ENCODE data around the gene SETD2.
"Not testable (repeated sequence)": the region's sequence is repeated elsewhere in the genome, so short reads cannot be mapped to it uniquely, and the experiment has no call there.

SETD2 gene

DNA sequence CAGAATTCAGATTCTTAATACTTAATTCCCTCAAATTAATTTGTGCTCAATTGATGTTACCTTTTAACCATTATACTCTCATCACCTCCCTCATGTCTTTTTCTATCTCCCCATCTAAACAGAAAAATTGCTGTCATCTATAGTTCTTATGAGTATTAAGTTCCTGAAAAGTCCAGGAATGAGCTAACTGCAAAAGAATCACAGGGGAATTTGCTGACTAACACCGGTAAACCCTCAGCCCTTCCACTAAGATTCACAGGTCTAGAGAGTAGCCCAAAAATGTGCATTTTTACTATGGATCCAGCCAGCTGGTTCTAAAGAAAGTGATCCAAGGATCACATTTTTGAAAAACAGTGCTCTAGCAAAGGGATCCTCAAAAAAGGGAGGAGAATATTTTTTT is 67.0 kb downstream of the SETD2 start:
- no peak for DNase-seq

DNA sequence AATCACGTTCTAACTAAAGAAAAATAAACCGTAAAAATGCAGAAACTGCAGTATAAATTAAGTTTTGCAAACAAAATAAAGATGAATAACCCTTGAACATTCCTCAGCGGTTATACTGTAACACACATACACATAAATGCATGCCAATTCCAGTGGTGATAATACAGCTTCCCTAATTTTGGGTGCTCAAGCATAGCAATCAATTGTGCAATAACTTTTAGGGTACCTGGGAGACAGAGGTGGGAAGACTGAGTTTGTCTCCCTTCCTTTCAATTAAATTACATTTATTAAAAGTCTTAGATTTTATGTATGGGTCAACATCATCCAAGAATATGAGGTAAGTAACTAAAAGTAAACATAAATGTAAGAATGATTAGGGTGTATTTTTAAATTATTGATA is 71.8 kb downstream of the SETD2 start:
- no peak for DNase-seq

DNA sequence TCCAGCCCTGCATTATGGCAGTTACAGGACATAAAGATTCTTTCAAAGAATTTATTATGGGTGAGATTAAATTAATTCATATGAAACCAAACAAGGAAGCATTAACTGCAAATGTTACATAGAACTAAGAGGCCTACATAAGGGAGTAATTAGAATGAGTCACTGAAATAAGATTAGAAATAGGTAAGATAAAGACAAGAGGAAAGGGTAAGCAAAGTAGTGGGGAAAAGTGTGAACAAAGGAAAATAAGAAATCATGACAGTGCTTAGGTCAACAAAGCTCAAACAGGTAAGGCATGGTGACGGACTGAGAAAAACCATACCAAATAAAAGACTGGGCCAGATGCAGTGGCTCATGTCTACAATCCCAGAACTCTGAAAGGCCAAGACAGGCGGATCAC is 74.3 kb downstream of the SETD2 start:
- no peak for DNase-seq

DNA sequence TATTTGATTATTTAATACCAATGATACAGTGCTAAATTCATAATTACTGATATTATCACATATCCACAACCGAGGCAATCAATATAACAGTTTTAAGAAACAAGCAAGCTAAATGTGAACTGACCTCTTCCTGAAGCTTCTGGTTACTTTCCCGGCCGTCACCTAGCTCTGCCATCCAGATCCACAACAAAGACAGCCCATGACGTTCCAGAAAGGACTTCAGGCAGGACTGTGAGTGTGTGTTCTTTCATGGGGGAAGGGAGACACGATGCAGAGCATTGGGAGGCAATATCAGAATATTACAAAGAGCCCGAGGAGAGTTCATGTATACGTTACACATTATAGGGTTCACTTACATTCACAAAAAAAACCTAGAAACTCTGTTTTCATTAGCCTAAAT is 77.8 kb downstream of the SETD2 start:
- DNase-seq = no peak

DNA sequence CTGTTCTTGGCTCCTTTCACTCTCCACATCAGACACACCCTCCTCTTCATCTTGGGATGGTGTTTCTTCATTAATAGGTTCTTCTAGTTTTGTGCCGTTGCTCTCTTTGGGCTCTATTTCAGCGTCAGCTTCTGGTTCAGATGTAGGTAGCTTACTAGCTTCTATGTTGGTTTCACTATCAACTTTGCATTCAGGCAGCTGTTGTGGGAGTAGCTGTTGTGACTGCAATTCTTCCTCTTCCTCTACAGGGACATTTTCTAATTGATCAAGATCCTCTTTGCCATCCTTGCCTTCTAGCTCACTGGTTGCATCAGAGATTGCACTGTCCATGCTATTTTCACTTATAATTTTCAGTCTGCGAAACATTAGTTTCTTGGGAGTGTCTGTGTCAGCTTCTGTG is 80.1 kb downstream of the SETD2 start:
- DNase-seq = no peak

DNA sequence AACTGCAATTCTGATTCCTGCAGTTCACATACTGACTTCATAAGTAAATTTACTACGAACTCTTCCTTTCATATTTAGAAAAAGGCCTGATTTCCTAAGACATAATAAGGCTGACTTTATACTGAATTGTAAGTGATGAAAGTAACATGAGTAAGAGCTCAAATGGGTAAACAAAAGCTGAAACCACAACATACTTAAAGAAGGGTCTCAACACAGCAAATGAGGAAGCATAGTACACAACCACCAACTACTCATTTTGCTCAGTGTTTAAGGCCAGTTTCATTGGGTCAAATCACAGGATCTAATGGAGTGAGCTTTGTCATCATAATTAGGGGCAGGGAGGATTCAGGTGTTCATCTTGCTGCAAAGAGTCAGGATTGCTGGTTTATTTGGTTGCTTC is 81.4 kb downstream of the SETD2 start:
- no peak for DNase-seq

DNA sequence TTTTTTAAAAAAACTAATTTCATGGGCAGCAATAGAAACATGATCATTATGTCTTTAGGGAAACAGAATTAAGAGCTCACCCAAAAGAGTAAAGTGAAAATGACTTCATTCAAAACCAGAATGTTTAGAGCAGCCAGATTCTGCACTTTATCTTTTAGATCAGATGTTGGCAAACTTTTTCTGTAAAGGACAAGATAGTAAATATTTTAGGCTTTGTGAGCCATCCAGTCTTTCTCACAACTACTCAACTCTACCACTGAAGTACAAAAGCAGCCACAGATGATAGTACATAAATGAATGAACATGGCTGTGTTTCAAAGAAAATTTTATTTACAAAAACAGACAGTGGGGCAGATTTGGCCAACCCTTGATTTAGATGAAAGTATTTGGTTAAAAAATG is 84.5 kb downstream of the SETD2 start:
- DNase-seq = no peak

DNA sequence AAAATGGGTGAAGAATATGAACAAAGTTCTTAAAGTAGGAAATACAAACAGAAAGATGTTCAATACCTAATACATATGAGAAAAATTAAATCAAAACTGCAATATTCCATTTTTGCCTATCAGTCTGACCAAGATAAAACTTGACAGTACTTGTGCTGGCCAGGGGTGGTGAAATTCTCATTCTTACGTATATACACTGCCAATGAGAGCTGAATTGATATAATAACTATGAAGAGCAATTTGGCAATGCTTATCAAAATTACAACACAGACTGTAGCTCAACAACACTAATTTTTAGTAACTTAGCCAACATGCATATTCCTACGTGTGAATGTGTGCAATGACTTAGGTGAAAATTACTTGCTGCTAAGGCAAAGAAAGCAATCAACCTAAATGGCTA is 90.2 kb downstream of the SETD2 start:
- no peak for DNase-seq

DNA sequence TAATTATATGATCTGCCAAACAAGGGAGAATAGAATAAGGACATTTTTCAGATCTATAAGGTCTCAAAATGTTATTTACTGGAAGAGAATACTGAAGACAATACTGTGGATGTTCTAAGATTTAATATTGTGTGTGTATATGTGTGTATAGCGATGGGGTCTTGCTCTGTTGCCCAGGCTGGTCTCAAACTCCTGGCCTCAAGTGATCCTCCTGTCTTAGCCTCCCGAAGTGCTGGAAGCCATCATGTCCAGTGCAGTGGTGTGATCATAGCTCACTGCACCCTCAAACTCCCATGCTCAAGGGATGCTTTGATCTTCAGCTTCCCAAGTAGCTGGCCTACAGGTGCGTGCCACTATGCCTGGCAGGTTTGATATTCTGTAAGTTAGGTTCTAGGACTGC is 93.1 kb downstream of the SETD2 start:
- no peak for DNase-seq

DNA sequence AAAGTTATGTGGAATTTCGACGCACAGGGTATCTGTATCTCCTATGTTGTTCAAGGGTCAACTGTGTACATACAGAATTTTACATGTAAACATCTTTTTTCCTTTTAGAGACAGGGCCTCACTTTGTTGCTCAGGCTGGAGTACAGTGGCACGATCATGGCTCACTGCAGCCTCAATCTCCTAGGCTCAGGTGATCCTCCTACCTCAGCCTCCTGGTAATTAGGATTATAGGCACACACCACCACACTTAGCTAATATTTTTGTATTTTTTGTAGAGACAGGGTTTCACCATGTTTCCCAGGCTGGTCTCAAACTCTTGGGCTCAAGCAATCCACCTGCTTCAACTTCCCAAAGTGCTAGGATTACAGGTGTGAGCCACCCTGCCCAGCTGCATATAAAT is 97.7 kb downstream of the SETD2 start:
- not testable (repeated sequence) for DNase-seq

DNA sequence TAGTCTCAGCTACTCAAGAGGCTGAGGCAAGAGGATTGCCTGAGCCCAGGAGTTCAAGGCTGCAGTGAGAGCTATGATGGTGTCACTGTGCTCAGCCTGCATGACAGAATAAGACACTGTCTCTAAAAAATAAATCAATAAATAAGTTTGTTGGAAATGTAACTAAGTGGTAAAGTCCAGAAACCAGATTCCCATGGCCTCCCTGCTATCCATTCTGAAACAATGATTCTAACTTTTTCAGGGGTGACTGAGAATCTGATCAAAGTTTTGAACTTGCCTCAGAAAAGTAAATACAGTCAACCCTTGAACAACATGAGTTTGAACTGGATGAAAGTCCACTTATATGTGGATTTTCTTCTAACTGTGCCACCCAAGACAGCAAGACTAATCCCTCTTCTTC is 98.2 kb downstream of the SETD2 start:
- no peak for DNase-seq

DNA sequence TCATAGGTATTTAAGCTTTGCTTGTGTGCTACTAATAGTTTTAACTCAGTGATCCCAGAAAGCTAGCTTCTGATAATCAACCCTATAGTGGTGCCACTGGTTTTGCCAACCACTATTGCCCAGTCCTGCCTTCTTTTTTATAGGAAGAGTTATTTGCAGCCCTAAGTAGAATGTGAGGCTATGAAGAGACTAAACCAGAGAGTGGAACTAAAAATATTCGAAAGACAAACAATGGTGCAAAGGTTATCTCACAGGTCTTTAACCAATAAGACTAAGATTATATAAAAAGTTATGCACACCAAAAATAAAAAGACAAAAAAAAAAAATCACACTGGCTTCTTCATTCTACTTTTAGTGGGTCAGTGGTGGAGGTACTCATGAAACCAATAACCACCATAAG is 98.9 kb downstream of the SETD2 start:
- no peak for DNase-seq

DNA sequence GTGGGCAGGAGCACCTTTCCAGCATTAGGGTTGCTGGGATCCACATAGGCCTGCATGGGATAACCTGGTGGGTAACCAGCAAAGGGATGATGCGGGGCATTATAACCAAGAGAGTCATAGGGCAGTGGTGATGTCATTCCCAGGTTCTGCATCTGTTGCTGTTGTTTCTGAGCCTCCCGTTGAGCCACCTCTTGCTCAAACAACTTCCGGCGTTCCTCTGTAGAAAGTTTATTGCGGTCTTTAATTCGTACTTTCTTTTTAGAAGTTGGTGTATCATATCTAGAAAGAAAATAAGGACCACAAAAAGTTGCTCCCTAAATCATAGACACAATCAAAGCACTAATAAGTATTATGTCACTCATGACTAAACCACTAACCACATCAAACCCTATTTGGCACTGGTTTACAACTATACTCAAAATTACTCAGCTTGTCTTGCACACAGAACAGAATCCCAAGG is 106.7 kb downstream of the SETD2 start:
- DNase-seq = no peak

DNA sequence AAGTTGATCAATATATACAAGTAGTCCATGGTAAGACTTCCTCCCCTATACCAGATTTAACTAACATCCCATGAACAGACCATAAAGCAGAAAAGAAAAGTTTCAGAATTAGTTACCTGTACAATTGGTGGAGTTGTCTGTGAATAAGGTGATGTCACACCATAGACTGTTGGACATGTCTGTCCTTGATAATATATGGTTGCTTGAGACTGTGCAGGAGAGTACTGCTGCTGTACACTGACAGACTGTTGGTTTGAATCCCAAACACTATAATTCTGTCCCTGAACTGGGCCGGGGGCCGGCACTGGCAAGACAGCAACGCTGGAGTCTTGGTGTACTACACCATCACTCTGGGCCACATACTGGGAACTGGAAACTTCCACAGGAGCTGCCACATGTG is 107.2 kb downstream of the SETD2 start:
- DNase-seq = peak; percentile 4

DNA sequence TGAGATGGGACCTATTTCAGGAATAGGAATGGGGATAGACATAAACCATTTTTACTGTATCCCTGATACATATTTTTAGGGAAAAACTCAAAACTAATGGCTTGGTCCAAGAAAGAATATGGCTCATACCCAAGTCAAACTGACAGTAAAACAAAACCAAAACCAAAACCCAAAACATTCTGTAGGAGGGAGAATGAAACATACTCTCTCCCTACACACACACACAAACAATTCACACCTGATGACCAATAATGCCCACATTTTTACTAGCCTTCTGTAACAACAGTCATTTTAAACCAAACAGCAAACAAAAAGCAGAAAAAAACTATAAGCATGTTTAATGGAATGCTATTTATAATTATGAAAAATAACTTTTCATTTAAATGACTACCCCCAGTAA is 109.5 kb downstream of the SETD2 start:
- no peak for DNase-seq

DNA sequence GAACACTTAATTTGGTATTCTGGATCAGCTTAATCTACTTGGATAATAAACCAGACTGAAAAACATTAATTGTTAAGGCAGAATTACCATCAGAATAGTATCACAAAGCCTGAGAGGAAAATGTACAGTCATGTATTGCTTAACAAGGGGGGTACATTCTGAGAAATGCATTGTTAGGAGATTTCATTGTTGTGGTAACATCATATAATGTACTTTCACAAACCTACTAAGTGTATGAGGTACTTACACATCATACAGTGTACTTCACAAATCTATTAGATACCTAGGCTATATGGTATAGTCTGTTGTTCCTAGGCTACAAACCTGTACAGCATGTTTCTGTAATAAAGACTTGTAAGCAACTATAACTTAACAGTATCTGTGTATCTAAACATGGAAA is 116.2 kb downstream of the SETD2 start:
- DNase-seq = no peak

DNA sequence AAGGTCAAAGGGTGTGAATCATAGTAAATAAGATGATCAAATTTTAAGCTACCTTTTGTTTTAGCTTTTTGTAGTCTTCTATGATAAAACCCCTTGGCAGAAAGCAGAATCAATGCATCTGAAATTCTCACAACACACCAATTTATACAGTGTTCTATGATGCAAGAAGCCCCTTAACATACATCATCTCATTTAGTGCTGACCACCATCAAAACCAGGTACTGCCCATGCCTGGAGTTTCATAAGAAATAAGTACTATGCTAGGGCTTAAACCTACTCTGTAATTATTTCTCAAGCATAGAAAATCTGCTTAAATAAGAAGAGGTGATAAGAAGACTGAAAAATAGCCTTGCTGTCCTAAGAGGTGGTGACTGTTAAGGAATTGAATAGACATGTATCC is 116.8 kb downstream of the SETD2 start:
- no peak for DNase-seq

DNA sequence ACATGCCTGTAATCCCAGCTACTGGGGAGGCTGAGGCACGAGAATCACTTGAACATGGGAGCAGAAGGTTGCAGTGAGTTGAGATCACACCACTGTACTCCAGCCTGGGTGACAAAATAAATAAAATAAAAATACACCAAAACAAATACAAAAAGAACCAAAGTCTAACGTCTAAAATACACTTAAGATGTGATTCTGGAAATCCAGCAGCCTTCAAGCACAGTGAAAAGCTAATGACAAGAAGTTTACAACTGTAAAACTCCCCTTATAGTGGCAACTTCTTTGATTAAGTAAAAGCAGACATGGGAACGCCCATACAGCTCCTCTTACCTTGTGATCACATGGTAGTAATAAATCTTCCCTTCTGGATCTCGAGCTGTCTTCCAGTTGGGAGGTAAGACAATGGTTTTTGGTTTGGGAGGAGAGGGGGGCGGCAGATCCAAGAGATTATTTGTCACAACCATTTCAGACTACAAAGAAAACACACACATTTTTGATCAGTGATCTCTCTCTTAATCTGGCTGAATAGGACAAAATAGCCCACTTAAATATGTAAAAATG is 121.6 kb downstream of the SETD2 start:
- no peak for DNase-seq

DNA sequence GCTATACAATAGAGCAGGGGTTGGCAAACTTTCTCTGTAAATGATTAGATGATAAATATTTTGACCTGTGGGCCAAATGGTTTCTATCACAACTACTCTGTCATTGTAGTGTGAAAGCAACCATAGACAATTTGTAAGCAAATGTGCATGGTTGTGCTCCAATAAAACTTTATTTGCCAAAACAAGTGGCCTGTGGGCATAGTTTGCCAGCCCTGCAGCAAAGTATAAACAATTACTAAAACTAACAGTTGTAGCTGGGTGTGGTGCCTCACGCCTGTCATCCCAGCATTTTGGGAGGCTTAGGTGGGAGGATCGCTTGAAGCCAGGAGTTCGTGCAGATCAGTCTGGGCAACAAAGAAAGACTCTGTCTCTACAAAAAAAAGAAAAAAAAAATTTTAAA is 122.8 kb downstream of the SETD2 start:
- no peak for DNase-seq

DNA sequence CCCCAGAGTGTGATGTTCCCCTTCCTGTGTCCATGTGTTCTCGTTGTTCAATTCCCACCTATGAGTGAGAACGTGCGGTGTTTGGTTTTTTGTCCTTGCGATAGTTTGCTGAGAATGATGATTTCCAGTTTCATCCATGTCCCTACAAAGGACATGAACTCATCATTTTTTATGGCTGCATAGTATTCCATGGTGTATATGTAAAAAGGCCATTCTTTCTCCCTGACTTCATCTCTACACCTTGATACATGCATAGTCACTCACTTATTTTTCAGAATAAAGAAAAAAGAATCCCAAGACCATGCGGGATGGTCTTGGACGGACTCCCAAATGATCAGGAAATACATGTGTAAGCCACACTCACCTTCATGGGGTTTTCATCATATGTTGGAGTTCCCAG is 126.6 kb downstream of the SETD2 start:
- DNase-seq = not testable (repeated sequence)

DNA sequence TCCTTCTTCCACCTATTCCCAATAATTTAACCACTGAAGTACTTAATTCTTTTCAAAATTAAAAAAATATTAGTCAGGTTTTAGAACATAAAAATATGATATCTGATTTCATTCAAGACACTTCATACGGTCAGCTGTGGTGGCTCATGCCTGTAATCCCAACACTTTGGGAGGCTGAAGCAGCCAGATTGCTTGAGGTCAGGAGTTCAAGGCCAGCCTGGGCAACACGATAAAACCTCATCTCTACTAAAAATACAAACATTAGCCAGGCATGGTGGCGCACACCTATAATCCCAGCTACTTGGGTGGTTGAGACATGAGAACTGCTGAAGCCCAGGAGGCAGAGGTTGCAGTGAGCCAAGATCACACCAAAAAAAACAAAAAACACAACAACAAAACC is 127.8 kb downstream of the SETD2 start:
- DNase-seq = no peak

DNA sequence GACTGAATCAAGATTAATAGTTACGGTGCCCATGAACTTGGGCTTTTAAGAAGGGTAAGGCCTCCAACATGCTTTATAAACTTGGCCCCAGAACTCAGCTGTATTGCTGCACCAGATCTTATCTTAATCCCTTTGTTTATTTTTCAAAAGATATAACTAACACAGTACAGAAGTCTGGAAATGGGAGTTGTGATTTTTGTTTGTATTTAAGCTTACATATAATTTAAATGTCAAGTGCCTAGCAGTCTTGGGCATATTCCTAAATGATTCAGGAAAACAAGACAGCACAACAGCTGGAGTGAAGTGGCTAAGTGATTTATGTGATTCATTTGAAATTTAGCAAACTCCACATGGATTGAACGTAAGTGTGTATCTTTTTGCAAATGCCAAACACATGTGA is 128.3 kb downstream of the SETD2 start:
- no peak for DNase-seq

DNA sequence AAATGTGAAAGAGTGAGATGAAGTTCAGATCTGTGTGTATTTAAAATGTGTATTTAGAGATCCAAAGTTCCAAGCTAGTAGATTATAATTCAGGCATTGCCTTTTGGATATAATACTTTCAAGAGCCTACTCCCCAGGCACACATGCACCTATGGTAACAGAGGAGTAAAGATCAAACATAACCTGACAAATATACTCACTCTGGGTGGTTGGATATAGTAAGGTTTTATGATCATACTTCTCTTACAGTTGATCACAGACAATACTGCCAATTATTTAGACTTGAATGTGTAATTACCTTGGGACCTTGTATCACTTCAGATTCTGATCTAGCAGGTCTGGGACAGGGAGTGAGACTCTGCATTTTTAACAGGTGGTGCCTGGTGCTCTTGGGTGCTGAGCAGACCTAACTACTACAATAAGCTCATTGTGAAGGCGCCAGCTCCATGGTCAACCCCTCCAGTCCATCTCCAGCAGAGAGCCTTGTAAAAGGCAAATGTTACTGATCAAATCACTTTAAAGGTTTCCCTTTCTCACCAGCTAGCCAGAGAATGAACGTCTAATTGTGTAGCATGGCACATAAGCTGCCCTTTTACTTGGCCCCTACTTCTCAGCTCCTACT is 128.9 kb downstream of the SETD2 start:
- DNase-seq = no peak

DNA sequence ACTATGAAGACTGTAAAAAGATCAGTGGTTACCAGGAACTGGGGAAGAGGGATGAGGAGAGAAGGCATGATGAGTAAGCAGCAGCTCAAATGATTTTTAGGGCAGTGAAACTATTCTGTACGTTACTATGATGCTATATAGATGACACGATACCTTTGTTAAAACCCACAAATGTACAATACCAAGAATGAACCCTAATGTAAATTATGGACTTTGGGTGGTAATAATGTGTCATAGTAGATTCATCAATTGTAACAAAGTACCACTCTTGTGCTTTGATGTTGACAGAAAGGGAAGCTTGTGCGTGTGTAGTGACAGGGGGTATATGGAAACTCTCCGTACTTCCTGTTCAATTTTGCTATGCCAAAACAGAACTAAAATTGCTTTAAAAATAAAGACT is 132.9 kb downstream of the SETD2 start:
- not testable (repeated sequence) for DNase-seq

DNA sequence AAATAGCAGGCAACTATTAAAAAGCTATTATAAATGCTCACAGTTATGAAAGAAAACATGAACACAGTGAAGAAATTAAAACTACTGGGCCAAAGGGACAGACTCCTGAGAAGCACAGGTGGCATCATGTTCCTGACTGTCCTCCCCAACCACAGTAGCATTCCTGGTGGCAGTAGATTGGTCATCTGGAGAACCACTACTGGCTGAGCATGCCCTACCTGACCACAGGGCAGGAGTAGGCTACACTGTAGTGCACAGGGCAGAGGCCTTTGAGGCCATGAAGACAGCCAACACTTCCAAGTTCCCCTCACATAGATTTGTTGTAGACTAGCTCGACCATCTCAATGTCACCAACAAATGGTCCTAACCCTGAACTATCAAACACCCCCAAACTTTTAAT is 135.2 kb downstream of the SETD2 start:
- no peak for DNase-seq

Data from activated gamma-delta T cell (primary cell).